HG02759 (cell line): ENCODE data around the gene PROM2.

ENCODE experiments used
- ATAC-seq: cut with Tn5 transposase; IDR thresholded peaks from one replicate; pipeline ENCODE4 v1.9.1; 2021; ENCODE audit warnings: mild to moderate bottlenecking, moderate library complexity; ENCODE audit not compliant: unreplicated experiment

The PROM2 gene

DNA sequence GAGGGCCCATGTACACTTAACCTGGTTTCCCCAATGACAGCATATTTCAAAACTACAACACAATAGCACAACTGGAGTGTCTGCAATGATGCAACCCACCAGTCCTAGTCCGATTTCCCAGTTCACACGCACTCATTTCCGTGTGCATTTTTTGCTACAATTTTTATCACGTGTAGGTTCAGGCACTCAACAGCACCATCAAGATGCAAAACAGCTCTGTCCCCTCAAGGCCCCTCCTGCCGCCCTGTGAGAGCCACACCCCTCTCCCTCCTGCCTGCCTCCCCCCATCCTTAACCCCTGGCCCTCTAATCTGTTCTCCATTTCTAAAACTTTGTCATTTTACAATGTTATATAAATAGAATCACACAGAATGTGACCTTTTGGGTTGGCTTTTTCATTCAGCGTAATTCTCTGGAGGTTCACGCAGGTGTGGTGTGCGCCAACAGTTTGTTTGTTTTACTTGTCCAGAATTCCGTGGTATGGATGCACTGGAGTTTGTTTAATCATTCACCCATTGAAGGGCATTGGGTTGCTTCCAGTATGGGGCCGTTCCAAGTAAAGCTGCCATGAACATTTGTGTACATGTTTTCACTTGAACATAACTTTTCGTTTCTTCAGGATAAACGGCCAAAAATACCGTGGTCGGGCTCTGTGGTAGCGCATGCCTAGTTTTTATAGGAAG is 31.3 kb downstream of the PROM2 start:
- ATAC-seq, result no peak

DNA sequence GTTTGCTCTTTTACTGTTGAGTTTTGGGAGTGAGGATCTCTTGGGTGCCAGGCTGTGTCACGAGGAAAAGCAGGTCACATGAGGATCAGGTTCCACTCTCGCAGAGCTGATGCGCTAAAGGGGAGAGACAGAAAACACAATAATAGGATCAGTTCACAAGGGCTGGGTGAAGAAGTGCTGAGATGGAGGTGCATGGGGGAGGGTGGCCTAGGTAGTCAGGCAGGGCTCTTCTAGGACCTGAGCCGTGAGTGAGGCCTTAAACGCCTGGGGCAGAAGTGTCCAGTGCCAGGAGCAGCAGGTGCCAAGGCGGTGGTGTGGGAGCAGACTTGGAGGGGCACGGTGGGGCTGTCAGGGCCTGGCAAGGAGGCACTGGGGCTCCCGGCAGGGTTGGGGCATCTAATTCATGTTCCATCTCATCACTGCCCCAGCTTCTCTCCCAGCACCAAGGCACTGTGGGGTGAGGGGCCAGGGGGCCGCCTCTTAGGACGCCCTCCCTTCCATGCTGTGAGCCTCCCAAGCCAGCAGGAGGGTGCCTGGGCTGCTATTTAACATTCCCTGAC is 32.2 kb downstream of the PROM2 start:
- ATAC-seq, result no peak

DNA sequence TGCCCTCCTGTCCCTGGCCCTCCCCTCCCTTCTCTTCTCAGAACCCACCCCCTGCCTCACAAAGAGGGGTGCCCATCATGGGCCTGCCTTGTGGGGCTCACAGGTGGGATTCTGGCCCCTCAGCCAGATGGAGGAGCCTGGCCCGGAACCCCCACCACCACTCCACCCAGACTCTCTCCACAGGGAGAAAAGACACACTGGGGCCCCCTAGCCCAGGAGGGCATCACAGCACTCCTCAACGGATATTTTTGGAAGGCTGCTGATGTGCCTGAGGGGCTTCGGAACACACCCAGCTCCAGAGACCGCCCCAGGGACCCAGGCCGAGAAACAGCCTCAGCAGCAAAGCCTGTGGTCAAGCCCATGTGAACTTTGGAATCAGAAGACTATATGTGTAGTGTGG is 32.8 kb downstream of the PROM2 start:
- no peak for ATAC-seq

GRCh38 chr2:95307878-95308277 is 33.6 kb downstream of the PROM2 start:
- no peak for ATAC-seq

DNA sequence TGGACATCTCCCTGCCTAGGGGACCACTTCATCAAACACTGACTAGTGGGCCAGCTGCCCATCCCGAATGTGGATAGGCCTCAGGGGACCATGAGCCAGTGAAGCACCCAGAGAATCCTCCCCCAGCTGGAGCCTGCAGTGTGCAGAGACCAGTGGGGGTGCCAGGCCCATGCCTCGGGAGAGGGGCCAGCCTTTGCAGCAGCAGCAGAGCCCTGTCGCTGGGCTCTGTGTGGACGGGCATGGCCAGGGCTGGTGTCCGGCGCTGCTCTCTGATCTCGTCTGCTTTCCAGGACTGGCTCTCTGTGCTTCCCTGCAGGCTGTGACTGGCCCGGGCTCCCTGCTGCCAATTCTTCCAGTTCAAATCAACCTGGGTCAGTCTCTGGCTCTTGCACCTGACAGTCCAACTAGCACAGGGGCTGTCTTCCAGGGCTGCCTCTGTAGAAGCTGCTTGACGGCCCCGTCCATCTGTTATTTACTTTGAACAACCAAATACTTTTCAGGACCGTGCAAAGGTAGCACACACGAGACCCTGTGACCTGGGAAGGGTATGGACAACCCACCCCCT is 34.3 kb downstream of the PROM2 start:
- no peak for ATAC-seq

DNA sequence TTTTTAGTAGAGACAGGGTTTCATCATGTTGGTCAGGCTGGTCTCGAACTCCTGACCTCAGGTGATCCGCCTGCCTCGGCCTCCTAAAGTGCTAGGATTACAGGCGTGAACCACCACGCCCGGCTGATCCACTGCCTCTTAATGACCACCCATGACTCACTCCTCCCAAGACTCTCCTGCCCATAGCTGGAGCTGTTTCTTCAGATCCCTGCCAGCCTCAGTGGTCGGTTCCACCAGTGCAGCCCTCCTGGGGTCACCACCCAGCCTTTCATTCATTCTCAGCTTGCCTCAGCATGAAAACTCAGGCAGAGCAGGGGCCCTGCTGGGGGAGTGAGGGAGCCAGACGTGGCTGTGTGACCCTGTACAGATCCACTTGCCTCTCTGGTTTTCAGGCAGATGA is 35.4 kb downstream of the PROM2 start:
- ATAC-seq, result no peak

- no peak for ATAC-seq
Measured at GRCh38 chr2:95310216-95310615, 36.0 kb downstream of the PROM2 start.

GRCh38 chr2:95310651-95311050 is 36.4 kb downstream of the PROM2 start:
- ATAC-seq, result no peak

DNA sequence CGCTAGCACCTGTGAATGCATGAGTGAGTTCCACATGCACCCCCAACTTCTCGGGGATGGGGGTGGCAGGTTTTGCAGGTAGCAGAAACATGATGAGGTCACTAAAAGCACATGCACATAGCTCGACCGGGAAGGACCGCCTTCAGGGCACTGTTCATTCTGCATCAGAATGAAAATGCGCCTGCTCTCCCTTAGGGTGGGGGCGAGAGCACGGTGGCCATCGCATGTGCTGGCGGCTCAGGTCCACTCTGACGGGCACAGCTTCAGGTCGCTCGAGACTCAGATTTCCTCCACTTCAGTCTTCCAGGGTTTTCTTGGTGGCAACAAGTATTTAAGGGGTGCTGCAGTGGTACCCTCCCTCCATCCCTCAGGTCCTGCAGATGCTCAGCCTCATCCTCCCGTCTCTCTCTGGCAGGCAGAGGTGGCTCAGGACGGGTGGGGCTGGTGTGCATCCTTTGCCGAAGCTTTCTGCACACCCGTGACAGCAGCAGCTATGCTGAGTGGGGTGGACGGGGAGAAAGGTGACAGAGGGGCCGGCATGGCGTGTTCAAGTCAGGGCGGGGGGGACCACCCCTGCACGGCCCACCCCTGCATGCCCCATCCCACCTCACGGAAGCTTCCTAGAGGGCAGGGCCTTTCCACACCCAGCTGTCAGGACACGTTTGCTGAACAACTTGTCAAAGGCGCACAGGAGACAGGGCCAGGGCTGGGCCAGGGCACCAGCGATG is 37.7 kb downstream of the PROM2 start:
- ATAC-seq, result no peak

GRCh38 chr2:95312543-95313201 is 38.4 kb downstream of the PROM2 start:
- no peak for ATAC-seq

GRCh38 chr2:95313296-95314131 is 39.3 kb downstream of the PROM2 start:
- ATAC-seq, result no peak

DNA sequence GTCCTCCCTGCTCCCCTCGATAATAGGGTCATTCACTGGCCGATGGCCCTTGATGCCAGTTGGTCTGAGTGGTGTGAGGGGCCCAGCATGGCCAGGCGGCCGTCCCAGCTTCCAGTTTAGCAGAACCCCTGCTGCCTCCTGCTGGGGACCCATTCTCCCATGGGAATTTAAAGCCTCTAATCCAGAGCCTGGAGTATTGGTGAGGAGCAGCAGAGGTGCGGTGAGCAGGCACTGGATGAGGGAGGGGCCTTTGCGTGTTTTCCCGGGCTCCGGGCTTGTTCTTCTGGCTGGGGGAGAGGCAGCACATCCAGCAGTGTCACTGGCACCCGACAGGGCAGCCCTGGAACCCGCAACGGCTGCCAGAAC is 40.3 kb downstream of the PROM2 start:
- ATAC-seq, result no peak

GRCh38 chr2:95314964-95315611 is 40.8 kb downstream of the PROM2 start:
- no peak for ATAC-seq

DNA sequence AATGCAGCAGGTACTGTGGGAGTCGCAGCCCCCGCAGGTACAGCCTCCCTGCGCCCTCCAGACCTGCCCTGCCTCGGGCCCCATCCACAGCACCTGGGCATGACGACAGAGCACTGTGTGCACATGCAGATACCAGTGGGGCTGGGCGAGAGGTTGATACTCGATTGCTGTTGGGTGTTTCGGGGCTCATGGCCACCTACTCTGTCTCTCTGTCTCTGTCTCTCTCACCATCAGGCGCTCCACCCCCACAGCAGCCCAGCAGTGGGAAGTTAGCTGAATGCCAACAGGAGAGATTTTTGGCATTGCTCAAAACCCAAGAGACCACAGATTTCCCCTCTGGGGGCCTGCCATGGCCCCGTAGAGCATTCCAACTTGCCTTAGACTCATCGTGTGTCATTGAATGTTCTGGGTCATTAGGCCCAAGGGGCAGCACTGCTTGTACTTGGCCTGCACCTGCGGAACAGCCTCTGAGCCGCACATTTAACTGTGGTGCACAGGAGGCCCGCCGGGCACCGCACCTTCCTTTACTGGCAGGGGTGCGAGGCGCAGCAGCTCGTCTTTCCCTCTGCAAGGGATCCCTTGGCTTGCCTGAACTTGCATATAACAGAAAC is 41.7 kb downstream of the PROM2 start:
- ATAC-seq, result no peak

DNA sequence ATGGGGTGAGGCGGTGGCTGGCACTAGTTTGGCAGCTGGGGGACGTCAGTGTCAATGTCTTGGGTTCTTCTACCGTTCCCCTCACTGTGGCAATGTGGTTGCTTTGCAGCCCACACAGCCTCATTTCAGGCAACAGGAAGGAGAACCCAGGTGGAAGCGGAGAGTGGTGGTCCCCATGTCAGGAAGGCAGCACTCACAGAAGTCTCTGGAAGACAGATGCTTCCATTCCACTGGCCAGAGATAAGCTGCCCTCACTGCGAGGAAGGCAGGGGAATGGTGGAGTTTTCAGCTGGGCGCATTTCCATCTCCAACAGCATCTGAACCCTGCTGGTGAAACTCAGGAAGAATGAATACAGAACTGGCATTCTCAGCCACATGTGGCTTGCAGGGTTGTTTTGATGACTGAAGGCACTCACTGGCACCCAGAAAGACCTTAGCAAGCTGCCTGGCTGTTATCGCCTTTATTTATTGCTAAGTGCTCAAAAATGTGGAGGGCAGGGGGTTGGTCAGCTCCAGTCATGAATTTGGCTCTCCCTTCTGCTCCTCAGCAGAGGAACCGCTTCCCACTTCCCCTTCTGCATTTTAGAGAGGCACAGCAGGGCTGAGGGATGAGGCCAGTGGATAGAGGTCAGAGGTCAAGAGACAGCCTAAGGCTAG is 42.3 kb downstream of the PROM2 start:
- no peak for ATAC-seq

GRCh38 chr2:95317123-95317500 is 42.9 kb downstream of the PROM2 start:
- ATAC-seq, result no peak

GRCh38 chr2:95317665-95318425 is 43.6 kb downstream of the PROM2 start:
- ATAC-seq, result no peak

- ATAC-seq, result no peak
Measured at GRCh38 chr2:95318431-95319220, 44.4 kb downstream of the PROM2 start.
